GM23338 (cell line): Measurements from ENCODE around the gene PYGB. TPM values are rescaled to one million over a fixed set of nuclear protein-coding genes. Genes with fewer than 3 reads are reported as not detected.

ENCODE experiments used
- ATAC-seq: fragments of 200-7000 bp; cut with Tn5 transposase; 3 replicates; pipeline ENCODE4 v1.9.1; 2020
- DNase-seq: peaks from one replicate; pipeline ENCODE4 v3.0.0-alpha.2; 2015; ENCODE audit warnings: low spot score
- H2AFZ ChIP-seq: fragments of 200-600 bp; sonication (generic); 2 replicates; pipeline ENCODE4 v1.8.0; 2016; ENCODE audit warnings: antibody characterized with exemption, mild to moderate bottlenecking, moderate library complexity
- H3F3A ChIP-seq: fragments of 200-600 bp; sonication (generic); replicated peaks from 2 replicates; pipeline ENCODE4 v1.8.0; 2017; ENCODE audit warnings: antibody characterized with exemption, mixed run types, low read depth
- H3K27ac ChIP-seq: fragments of 200-600 bp; sonication (generic); 2 replicates; pipeline ENCODE4 v1.6.1; 2016; ENCODE audit warnings: low read depth
- H3K27me3 ChIP-seq: fragments of 200-600 bp; sonication (generic); 2 replicates; pipeline ENCODE4 v1.8.0; 2016; ENCODE audit warnings: mild to moderate bottlenecking, mixed run types, moderate library complexity; ENCODE audit not compliant: insufficient read depth
- H3K36me3 ChIP-seq: fragments of 200-600 bp; sonication (generic); 2 replicates; pipeline ENCODE4 v1.8.0; 2016; ENCODE audit warnings: mild to moderate bottlenecking; ENCODE audit not compliant: insufficient read depth
- H3K4me1 ChIP-seq: fragments of 200-600 bp; sonication (generic); 2 replicates; pipeline ENCODE4 v1.8.0; 2016; ENCODE audit warnings: mild to moderate bottlenecking, moderate library complexity; ENCODE audit not compliant: insufficient read depth
- H3K4me2 ChIP-seq: fragments of 200-600 bp; sonication (generic); 2 replicates; pipeline ENCODE4 v1.7.1; 2017; ENCODE audit warnings: mixed run types
- H3K4me3 ChIP-seq: fragments of 200-600 bp; sonication (generic); 2 replicates; pipeline ENCODE4 v1.6.1; 2016; ENCODE audit warnings: mixed run types
- H3K79me2 ChIP-seq: fragments of 200-600 bp; sonication (generic); replicated peaks from 2 replicates; pipeline ENCODE4 v1.8.0; 2017; ENCODE audit warnings: mild to moderate bottlenecking; ENCODE audit not compliant: insufficient read depth
- H3K9me2 ChIP-seq: fragments of 200-600 bp; sonication (generic); 2 replicates; pipeline ENCODE4 v1.8.0; 2017; ENCODE audit not compliant: insufficient read depth
- H4K20me1 ChIP-seq: fragments of 200-600 bp; sonication (generic); replicated peaks from 2 replicates; pipeline ENCODE4 v1.8.0; 2017; ENCODE audit warnings: mild to moderate bottlenecking; ENCODE audit not compliant: insufficient read depth
- H3K27ac Mint-ChIP-seq: 2 replicates; pipeline ENCODE4 v1.8.0; 2020; ENCODE audit warnings: inconsistent platforms, mild to moderate bottlenecking, moderate library complexity, mixed read lengths
- H3K27me3 Mint-ChIP-seq: 3 replicates; pipeline ENCODE4 v1.8.0; 2022; ENCODE audit warnings: low read depth, mild to moderate bottlenecking, moderate library complexity, mixed read lengths, inconsistent platforms; ENCODE audit not compliant: insufficient read depth, poor library complexity
- H3K36me3 Mint-ChIP-seq: 3 replicates; pipeline ENCODE4 v1.8.0; 2021; ENCODE audit warnings: low read depth, mild to moderate bottlenecking, inconsistent platforms, moderate library complexity, mixed read lengths
- H3K4me1 Mint-ChIP-seq: 3 replicates; pipeline ENCODE4 v1.8.0; 2020; ENCODE audit warnings: mild to moderate bottlenecking, inconsistent platforms, mixed read lengths
- H3K4me3 Mint-ChIP-seq: 3 replicates; pipeline ENCODE4 v1.8.0; 2021; ENCODE audit warnings: moderate library complexity, mild to moderate bottlenecking, inconsistent platforms, mixed read lengths
- H3K9me3 Mint-ChIP-seq: 3 replicates; pipeline ENCODE4 v1.8.0; 2020; ENCODE audit warnings: moderate library complexity, mild to moderate bottlenecking, inconsistent platforms, mixed read lengths
- ETS1 ChIP-seq: IDR thresholded peaks from 2 replicates; pipeline ENCODE4 v1.6.1; 2016; ENCODE audit warnings: antibody characterized with exemption
- EZH2 ChIP-seq: fragments of 200-600 bp; sonication (generic); IDR thresholded peaks from one replicate; pipeline ENCODE4 v1.8.0; 2017; ENCODE audit warnings: antibody characterized with exemption, mild to moderate bottlenecking, low read depth; ENCODE audit not compliant: unreplicated experiment
- EZH2phosphoT487 ChIP-seq: fragments of 200-600 bp; sonication (generic); IDR thresholded peaks from one replicate; pipeline ENCODE4 v1.8.1; 2018; ENCODE audit warnings: antibody characterized with exemption; ENCODE audit not compliant: unreplicated experiment
- JUNB ChIP-seq: IDR thresholded peaks from one replicate; pipeline ENCODE4 v1.6.1; 2016; ENCODE audit warnings: antibody characterized with exemption; ENCODE audit not compliant: unreplicated experiment
- NANOG ChIP-seq: IDR thresholded peaks from 2 replicates; pipeline ENCODE4 v1.6.1; 2016; ENCODE audit warnings: antibody characterized with exemption, borderline replicate concordance
- POLR2AphosphoS5 ChIP-seq: IDR thresholded peaks from 2 replicates; pipeline ENCODE4 v1.6.1; 2016; ENCODE audit warnings: antibody characterized with exemption, low read depth
- ZNF114 ChIP-seq: fragments of 250-450 bp; sonication (Bioruptor Pico); IDR thresholded peaks from 2 replicates; pipeline ENCODE4 v1.5.0; 2020; ENCODE audit warnings: mild to moderate bottlenecking, moderate library complexity
- polyA plus RNA-seq: library from polyadenylated mRNA; unstranded; fragments of >200 nt; fragmentation: Nextera tagmentation; extraction: Ambion mirVana; gene quantifications from 2 replicates; pipeline ENCODE4 v1.2.1, GENCODE V29; 2016
- total RNA-seq: library from RNA; depleted of rRNA; stranded (reverse); fragments of >200 nt; shearing (Covaris generic); gene quantifications from 2 replicates; pipeline ENCODE4 v1.2.3, GENCODE V29; 2014
- TF ChIP-seq, protein P1 (sequence below): IDR thresholded peaks from one replicate; pipeline ENCODE4 v1.6.1; 2018; ENCODE audit warnings: antibody characterized with exemption; ENCODE audit not compliant: unreplicated experiment

Gene PYGB
- total and polyA plus RNA-seq, 2 experiments from 2014 or later: 15.6 to 64.0 TPM

DNA sequence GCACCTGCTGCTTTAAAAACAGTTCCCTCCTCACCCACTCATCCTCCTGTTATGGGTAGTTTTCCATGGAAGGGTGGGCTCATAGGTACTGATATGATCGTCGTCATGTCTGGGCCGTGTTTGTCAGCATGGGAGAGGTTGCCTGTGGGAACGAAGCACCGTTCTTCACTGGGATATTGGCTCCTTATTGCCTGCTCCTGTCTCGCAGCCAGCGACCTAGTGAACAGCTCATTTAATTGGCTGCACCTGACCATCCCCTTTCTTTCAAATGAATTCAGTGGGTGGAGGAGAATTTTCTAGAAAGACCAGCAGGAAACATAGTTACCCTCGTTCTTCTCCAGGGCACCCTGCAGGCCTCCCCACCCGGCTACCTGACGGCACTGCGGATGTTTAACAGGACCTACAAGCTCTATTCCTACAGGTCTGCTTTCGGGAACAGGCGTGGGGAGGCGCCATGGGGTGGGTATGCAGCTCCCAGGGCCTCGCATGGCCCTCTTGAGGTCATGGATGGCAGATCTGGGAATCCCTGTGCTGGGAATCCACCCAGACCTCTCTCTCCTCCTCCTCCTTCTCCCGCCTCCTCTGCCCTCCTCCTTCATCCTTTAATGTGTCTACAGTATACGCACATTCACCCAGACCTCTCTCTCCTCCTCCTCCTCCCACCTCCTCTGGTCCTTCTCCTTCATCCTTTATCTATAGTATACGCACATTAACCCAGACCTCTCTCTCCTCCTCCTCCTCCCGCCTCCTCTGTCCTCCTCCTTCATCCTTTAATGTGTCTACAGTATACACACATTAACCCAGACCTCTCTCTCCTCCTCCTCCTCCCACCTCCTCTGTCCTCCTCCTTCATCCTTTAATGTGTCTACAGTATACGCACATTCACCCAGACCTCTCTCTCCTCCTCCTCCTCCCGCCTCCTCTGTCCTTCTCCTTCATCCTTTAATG, 30.4 kb upstream of the PYGB start:
- Histone ChIP-seq H3K27ac (no peak overlapping the region), H3K4me1 (no peaks in the 10 kb centered on the region), H4K20me1 (no peaks in the 10 kb centered on the region), H3K36me3 (no peaks in the 10 kb centered on the region), H3K79me2 (no peaks in the 10 kb centered on the region), H3F3A (no peaks in the 10 kb centered on the region), H3K4me3 (no peak overlapping the region), H3K9me2 (no peaks in the 10 kb centered on the region), H3K4me2 (no peak overlapping the region), H2AFZ (no peak overlapping the region), H3K27me3 (no peaks in the 10 kb centered on the region)
- H3K9me3 Mint-ChIP-seq: no peaks in the 10 kb centered on the region
- H3K27ac Mint-ChIP-seq: no peak overlapping the region
- ATAC-seq (peak; percentile 24; the same call in 2 of the 3 replicates), DNase-seq (no peak)
- peaks cover 6% of the 10 kb centered on the region; the same call in 2 of the 3 replicates for H3K36me3 Mint-ChIP-seq
- TF ChIP-seq ZNF114 (CRISPR knock-in tag) (no peak), NANOG (no peak), JUNB (no peak), ETS1 (no peak), EZH2phosphoT487 (no peak)
- peaks cover 2% of the 10 kb centered on the region; the same call in 1 of the 3 replicates for H3K4me1 Mint-ChIP-seq
- peaks cover 7% of the 10 kb centered on the region for H3K27me3 Mint-ChIP-seq
- no peak overlapping the region for H3K4me3 Mint-ChIP-seq

DNA sequence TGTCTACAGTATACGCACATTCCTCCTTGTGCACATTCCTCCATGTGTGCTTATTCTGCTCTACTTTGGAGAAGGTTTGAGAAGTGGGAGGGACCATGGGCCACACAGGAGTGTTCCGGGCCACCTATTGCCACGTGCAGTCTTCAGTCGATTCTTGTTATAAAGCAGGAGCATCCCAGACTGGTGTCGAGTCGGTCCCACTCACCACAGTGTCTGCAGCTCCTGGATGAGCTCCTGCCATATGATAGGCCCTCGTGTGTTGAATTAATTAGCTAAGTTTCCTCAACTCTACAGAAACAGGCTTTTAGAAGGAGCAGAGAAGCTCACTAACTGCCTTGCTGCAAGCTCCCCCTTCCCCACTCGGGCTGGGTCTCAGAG, 29.8 kb upstream of the PYGB start:
- Mint-ChIP-seq H3K36me3 (peaks cover 6% of the 10 kb centered on the region; the same call in 2 of the 3 replicates), H3K27ac (no peak overlapping the region), H3K27me3 (peaks cover 7% of the 10 kb centered on the region), H3K9me3 (no peaks in the 10 kb centered on the region), H3K4me1 (peaks cover 4% of the 10 kb centered on the region), H3K4me3 (no peak overlapping the region)
- no peaks in the 10 kb centered on the region for H3K27me3 ChIP-seq
- H3K4me2 ChIP-seq: no peak overlapping the region
- no peak for DNase-seq
- no peaks in the 10 kb centered on the region for H3K4me1 ChIP-seq
- TF ChIP-seq, protein P1, sequence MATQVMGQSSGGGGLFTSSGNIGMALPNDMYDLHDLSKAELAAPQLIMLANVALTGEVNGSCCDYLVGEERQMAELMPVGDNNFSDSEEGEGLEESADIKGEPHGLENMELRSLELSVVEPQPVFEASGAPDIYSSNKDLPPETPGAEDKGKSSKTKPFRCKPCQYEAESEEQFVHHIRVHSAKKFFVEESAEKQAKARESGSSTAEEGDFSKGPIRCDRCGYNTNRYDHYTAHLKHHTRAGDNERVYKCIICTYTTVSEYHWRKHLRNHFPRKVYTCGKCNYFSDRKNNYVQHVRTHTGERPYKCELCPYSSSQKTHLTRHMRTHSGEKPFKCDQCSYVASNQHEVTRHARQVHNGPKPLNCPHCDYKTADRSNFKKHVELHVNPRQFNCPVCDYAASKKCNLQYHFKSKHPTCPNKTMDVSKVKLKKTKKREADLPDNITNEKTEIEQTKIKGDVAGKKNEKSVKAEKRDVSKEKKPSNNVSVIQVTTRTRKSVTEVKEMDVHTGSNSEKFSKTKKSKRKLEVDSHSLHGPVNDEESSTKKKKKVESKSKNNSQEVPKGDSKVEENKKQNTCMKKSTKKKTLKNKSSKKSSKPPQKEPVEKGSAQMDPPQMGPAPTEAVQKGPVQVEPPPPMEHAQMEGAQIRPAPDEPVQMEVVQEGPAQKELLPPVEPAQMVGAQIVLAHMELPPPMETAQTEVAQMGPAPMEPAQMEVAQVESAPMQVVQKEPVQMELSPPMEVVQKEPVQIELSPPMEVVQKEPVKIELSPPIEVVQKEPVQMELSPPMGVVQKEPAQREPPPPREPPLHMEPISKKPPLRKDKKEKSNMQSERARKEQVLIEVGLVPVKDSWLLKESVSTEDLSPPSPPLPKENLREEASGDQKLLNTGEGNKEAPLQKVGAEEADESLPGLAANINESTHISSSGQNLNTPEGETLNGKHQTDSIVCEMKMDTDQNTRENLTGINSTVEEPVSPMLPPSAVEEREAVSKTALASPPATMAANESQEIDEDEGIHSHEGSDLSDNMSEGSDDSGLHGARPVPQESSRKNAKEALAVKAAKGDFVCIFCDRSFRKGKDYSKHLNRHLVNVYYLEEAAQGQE: no peak
- TF ChIP-seq POLR2AphosphoS5 (no peak), EZH2 (no peak)
- no peak overlapping the region for H2AFZ ChIP-seq
- H3K36me3 ChIP-seq: no peaks in the 10 kb centered on the region
- no peaks in the 10 kb centered on the region for H3F3A ChIP-seq
- no peaks in the 10 kb centered on the region for H4K20me1 ChIP-seq
- no peaks in the 10 kb centered on the region for H3K9me2 ChIP-seq
- no peaks in the 10 kb centered on the region for H3K79me2 ChIP-seq
- ATAC-seq: no peak
- no peak overlapping the region for H3K4me3 ChIP-seq
- H3K27ac ChIP-seq: no peak overlapping the region
